NCI-H345 (cell line): ENCODE data around the gene FAM47E.

Experiments used
- DNase-seq: peaks from one replicate; lab custom pipeline; 2025; lab: John Stamatoyannopoulos, UW

The FAM47E gene

GRCh38 chr4:76251441-76252270 is at the start of gene FAM47E:
FAM47E (plus strand) TSS chr4:76251721; CDS start chr4:76251747, 26 bp downstream.
- peak; percentile 82 for DNase-seq

- no peak for DNase-seq
Observed at GRCh38 chr4:76203541-76203940, 48.0 kb upstream of the FAM47E start.

GRCh38 chr4:76204936-76205335 is 46.6 kb upstream of the FAM47E start:
- DNase-seq = no peak

GRCh38 chr4:76205476-76205875 is 46.0 kb upstream of the FAM47E start:
- DNase-seq = no peak

- no peak for DNase-seq
Observed at GRCh38 chr4:76206222-76206942, 45.1 kb upstream of the FAM47E start.

- DNase-seq = no peak
Observed at GRCh38 chr4:76207549-76207948, 44.0 kb upstream of the FAM47E start.

GRCh38 chr4:76208005-76208765 is 43.3 kb upstream of the FAM47E start:
- DNase-seq = peak; percentile 36

GRCh38 chr4:76209881-76210280 is 41.6 kb upstream of the FAM47E start:
- no peak for DNase-seq

- no peak for DNase-seq
Observed at GRCh38 chr4:76210452-76210851, 41.1 kb upstream of the FAM47E start.

- DNase-seq = no peak
Observed at GRCh38 chr4:76211769-76212708, 39.5 kb upstream of the FAM47E start.

GRCh38 chr4:76212851-76213414 is 38.6 kb upstream of the FAM47E start:
- DNase-seq = no peak

GRCh38 chr4:76213415-76214176 is 37.9 kb upstream of the FAM47E start, which contains the start of gene SCARB2:
SCARB2 (minus strand) TSS chr4:76213824; CDS start chr4:76213543, 281 bp downstream.
- DNase-seq = peak; percentile 76

GRCh38 chr4:76214177-76214675 is 37.3 kb upstream of the FAM47E start:
- DNase-seq = no peak

GRCh38 chr4:76215077-76215476 is 36.4 kb upstream of the FAM47E start:
- no peak for DNase-seq

GRCh38 chr4:76216524-76216923 is 35.0 kb upstream of the FAM47E start:
- DNase-seq = no peak

- peak; percentile 19 for DNase-seq
Observed at GRCh38 chr4:76216975-76217814, 34.3 kb upstream of the FAM47E start.

GRCh38 chr4:76219299-76220055 is 32.0 kb upstream of the FAM47E start:
- DNase-seq = no peak

- no peak for DNase-seq
Observed at GRCh38 chr4:76224171-76224570, 27.4 kb upstream of the FAM47E start.
